NB4 (cell line): ENCODE results near the gene CNGB1.

ENCODE experiments used
- DNase-seq: peaks from one replicate; pipeline ENCODE4 v3.0.0; 2010; ENCODE audit warnings: low read depth
- H3K4me3 ChIP-seq: one replicate; pipeline ENCODE4 v1.5.1; 2011; ENCODE audit warnings: mild to moderate bottlenecking, low read depth, low read length, moderate library complexity
- MYC ChIP-seq: IDR thresholded peaks from 2 replicates; pipeline ENCODE4 v1.6.1; 2011; ENCODE audit warnings: low read depth, low read length
- POLR2A ChIP-seq: IDR thresholded peaks from 2 replicates; pipeline ENCODE4 v1.6.1; 2011; ENCODE audit warnings: mild to moderate bottlenecking; ENCODE audit not compliant: insufficient read length; ENCODE audit errors: extremely low read depth
- TF ChIP-seq, protein P1 (sequence below): IDR thresholded peaks from one replicate; pipeline ENCODE4 v1.5.1; 2012; ENCODE audit warnings: low read depth, low read length
- TF ChIP-seq, protein P2 (sequence below): IDR thresholded peaks from 2 replicates; pipeline ENCODE4 v1.6.1; 2011; ENCODE audit warnings: low read depth, low read length

CNGB1 gene

DNA sequence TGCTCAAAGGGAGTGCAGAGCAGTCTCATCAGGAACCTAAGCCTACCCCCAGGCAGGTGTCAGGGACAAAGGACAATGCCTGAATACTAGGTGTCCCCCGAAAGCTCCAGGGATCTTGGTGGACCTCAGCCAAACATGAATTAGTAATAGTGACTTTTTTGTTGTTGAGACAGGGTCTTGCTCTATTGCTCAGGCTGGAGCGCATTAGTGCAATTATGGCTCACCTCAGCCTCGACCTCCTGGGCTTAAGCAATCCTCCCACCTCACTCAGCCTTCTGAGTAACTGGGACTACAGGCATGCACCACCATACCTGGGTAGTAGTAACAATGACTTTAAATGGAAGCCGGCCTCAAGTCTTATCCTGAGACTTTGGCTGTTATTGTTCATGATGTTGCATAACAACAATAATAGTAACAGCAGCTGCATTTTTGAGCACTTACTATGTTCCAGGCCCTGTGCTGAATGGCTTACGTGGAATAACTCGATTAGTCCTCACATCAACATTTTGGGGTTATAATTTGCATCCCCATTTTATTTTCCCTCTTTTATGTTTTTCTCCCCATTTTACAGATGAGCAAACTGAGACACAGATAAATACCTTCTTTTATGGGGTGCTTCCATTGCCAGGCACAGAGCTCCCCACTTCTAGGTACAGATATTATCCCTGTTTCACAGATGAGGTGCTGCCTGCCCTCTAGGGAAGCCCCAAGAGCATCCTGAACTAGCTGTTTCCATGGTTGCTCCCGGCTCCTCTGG is 19.5 kb downstream of the CNGB1 start:
- no peak for DNase-seq
- TF ChIP-seq POLR2A (no peak), MYC (no peak)
- TF ChIP-seq, protein P1, sequence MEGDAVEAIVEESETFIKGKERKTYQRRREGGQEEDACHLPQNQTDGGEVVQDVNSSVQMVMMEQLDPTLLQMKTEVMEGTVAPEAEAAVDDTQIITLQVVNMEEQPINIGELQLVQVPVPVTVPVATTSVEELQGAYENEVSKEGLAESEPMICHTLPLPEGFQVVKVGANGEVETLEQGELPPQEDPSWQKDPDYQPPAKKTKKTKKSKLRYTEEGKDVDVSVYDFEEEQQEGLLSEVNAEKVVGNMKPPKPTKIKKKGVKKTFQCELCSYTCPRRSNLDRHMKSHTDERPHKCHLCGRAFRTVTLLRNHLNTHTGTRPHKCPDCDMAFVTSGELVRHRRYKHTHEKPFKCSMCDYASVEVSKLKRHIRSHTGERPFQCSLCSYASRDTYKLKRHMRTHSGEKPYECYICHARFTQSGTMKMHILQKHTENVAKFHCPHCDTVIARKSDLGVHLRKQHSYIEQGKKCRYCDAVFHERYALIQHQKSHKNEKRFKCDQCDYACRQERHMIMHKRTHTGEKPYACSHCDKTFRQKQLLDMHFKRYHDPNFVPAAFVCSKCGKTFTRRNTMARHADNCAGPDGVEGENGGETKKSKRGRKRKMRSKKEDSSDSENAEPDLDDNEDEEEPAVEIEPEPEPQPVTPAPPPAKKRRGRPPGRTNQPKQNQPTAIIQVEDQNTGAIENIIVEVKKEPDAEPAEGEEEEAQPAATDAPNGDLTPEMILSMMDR: no peak
- TF ChIP-seq, protein P2, sequence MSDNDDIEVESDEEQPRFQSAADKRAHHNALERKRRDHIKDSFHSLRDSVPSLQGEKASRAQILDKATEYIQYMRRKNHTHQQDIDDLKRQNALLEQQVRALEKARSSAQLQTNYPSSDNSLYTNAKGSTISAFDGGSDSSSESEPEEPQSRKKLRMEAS: no peak
- no peak overlapping the region for H3K4me3 ChIP-seq

DNA sequence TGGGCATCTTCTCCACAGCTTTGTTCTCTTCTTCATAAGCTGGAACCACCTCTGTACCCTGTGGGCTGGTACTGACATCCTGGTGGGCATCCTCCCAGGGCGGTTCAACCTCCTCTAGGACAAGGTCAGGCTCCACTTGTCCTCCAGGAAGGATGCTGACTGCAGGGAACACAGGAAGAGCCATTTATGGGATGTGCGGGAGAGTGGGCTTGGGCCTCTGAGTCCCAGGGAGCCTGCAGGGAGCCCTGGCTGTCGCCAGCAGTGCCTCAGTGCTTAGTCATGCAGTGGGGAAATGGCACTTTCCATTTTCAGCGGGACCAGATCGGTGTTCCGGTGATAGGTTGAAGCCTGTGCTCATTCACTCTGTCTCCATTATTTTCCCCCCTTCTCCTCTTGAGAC is 20.5 kb downstream of the CNGB1 start:
- TF ChIP-seq, protein P2: no peak
- TF ChIP-seq, protein P1: no peak
- no peak for TF ChIP-seq MYC
- no peak for DNase-seq
- H3K4me3 ChIP-seq: no peak overlapping the region

DNA sequence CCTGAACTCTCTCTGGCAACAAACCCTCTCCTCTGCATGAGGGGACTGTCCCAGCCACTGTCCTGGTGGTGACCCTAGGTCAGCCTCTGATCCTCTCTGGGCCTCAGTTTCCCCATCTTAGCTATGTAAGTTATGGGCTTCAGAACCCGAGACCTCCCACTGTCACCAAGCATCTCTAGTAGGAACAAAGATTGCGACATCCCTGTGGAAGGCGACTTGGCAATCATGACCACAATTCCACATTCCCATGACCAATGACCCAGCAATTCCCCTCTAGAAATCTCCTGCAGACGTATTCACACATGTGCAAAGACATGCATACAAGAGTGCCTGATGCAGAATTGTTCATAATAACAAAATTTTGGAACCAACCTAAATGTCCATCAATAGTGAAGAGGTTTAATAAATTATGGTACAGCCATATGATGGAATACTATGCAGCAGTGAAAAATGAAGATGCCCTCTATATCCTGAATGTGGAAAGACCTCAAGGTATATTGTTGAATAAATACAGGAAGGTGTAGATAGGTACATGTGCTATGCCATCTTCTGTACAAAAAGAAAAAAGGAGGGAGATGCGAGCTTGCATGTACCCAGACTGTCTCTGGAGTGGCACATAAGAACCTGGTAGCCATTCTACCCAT is 21.2 kb downstream of the CNGB1 start:
- DNase-seq: no peak
- H3K4me3 ChIP-seq: no peak overlapping the region
- TF ChIP-seq, protein P1: no peak
- TF ChIP-seq MYC (no peak), POLR2A (no peak)
- TF ChIP-seq, protein P2: no peak

DNA sequence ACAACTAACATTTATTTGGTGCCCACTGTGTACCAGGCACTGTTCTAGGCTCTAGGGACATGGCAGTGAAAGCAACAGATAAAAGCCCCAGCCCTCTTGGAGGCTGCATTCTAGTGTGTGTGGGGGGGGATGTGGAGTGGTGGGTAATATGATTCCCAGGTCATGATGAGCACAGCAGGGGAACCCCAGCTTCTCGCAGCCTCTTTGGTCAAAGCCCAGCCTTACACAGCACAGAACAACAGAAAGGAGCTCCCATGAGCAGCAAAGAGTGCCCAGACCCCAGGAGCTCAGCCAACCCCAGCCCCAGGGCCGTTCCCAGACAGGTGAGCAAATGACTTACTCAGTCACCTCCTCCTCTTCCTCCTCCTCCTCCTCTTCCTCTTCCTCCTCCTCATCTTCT is 21.9 kb downstream of the CNGB1 start:
- H3K4me3 ChIP-seq: no peak overlapping the region
- DNase-seq: no peak
- TF ChIP-seq POLR2A (no peak), MYC (no peak)
- TF ChIP-seq, protein P1: no peak
- TF ChIP-seq, protein P2: no peak

DNA sequence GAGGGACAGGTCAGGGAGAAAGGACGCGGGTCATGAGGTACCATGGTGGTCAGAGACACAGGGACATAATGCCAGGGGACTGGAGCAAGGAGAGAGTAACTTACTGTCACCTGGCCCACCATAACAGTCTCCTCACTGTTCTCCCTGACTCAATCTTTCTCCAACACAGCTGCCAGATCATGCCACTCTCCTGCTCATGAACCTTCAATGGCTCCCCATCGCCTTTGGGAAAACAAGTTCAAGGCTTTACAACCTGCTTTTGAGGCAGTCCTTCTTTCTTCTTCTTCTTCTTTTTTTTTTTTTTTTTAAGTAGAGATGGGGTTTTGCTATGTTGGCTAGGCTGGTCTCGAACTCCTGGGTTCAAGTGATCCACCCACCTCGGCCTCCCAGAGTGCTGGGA is 22.9 kb downstream of the CNGB1 start:
- TF ChIP-seq, protein P2: no peak
- no peak for TF ChIP-seq POLR2A
- no peak for TF ChIP-seq MYC
- TF ChIP-seq, protein P1: no peak
- H3K4me3 ChIP-seq: no peak overlapping the region
- DNase-seq: no peak
